ENCODE results near the gene TUBB6. TPM values are rescaled to one million over a fixed set of nuclear protein-coding genes. Genes with fewer than 3 reads are reported as not detected.
A peak's percentile ranks its signal among the peaks of the same experiment; 100 is the strongest.

The TUBB6 gene
- 188 TPM for total RNA-seq

DNA sequence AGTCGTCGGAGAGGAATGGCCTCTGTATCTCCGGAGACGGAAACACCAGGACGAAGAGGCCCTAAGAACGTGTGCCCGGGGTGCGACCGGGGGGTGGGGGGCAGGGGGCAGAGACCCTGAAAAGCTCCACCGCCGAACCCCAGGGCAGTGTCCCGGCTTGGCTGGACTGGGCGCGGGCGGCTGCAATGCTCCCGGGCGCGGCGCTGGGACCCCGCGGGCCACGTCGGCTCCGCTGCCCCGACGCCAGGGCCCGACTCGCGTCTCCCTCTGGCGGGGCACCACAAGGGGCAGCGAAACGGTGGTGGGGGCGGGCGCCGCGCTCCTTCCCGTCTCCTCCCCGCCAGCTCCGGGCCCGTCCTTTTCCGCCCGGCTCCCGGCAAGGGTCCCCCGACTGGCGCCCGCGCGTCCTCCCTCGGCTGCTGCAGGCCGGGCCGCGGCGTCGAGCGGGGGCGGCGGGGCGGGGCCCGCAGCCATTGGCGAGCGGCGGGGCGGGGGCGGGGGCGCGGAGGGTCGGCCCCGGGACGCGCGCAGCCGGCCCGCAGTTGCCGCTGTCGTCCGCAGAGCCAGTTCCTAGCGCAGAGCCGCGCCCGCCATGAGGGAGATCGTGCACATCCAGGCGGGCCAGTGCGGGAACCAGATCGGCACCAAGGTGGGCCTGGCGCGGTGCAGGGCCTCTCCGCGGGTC, at the start of gene TUBB6:
TUBB6 (plus strand) TSS at position 541 of the 685 bp plus-strand sequence; CDS start at position 593, 52 bp downstream.
- DNase-seq, result peak; percentile 38

GRCh38 chr18:12258719-12259705, 49.0 kb upstream of the TUBB6 start:
- DNase-seq, result no peak

GRCh38 chr18:12262748-12263147, 45.3 kb upstream of the TUBB6 start:
- DNase-seq, result no peak

GRCh38 chr18:12264864-12265263, 43.2 kb upstream of the TUBB6 start:
- no peak for DNase-seq

- DNase-seq, result peak; percentile 68
Measured at GRCh38 chr18:12271376-12272235, 36.4 kb upstream of the TUBB6 start.

DNA sequence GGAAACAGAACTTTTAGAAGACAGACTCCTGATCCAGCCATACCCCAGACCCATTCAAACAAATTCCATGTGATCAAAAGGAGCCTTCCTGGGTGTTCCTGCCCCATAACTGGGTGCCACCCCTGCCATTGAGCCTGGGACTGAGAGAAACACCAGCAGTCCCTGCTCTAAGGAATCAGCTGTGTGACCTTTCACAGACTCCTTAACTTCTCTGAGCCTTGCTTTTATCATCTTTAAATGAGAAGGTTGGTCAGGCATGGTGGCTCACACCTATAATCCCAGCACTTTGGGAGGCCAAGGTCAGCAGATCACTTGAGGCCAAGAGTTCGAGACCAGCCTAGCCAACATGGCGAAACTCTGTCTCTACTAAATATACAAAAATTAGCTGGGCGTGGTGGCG, 33.2 kb upstream of the TUBB6 start:
- DNase-seq, result no peak

DNA sequence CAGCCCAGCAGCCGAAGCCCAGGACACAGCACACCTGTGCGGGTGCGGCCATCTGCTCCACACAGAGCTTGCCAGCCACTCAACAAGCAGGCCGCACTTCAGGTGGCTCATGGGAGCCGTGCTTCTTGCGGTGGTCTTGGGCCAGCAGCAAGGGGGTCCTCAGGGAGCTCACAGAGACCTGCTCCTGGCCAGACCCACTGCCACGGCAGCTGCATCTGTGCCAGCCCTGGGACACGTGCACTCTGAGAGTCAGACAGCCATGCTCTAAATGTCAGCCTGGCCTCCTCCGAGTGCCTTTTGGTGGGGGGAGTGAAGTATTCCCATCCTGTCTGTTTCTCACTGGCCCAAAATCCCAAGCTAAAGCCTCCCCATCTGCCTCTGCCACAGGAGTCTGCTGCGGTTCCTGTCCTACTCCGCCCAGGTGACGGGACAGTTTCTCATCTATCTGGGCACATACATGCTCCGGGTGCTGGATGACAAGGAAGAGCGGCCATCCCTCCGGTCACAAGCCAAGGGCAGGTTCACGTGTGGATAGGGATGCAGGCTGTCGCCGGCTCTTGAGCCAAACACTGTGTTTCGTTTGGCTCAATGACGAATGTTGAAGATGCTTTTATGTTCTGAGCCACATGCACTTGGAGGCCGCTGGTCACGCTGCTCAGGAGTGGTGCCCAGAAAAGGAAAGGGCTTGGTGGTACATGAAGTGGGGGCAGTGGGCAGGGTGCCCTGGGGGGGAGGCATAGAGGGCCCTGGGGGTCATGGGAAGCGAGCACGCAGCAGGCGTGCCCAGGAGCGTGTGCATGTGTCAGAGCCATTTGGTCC, 31.1 kb upstream of the TUBB6 start:
- no peak for DNase-seq

GRCh38 chr18:12278215-12278671, 29.8 kb upstream of the TUBB6 start:
- no peak for DNase-seq

- DNase-seq, result peak; percentile 61
Measured at GRCh38 chr18:12278741-12279682, 29.0 kb upstream of the TUBB6 start.

DNA sequence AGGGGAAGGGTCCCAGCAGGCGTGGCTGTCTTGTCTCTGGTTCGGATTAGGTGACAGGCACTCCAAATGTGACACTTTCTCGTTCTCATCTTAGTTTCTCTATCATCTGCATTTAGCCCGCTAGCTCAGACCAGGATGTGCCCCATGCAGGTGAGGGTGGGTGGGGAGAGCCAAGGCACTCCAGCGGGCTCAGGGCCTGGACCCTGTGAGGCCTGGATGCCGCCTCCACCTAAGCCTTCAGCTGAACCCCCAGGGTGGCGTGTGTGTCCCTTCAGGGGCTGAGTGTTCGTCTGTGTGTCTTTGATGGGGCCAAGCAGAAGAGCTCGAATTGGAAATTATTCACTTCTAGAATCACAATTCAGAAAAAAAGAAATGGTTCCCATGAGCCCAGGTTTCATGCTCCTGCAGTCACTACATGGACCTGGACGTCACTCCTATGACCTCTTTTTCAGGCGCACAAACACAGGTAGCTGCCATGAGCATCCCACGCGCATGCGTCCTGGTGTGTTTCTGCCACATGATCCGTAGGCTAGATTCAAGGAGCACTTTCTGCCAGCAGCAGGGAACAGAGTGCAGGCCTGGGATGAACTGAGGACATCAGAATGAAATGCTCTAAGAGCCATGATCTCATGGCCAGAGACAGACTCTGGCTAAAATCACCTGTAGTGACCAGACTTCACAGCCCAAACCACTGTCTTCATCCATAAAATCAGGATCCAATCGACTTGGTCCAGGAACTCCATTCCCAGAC, 28.1 kb upstream of the TUBB6 start:
- no peak for DNase-seq

DNA sequence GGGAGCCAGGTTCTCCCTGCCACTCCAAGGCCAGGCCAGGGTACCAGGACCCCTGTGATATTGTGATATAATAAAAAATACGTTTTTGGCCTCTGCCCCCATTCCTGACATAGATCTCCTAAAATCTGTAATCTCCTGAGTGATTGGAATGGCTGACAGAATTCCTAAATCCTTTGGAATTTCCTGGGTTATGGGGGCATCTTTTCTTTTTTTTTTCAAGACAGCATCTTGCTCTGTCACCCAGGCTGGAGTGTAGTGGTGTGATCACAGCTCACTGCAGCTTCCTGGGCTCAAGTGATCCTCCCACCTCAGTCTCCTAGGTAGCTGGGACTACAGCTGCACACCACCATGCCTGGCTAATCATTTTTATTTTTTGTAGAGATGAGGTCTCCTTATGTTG, 26.2 kb upstream of the TUBB6 start:
- DNase-seq, result no peak

DNA sequence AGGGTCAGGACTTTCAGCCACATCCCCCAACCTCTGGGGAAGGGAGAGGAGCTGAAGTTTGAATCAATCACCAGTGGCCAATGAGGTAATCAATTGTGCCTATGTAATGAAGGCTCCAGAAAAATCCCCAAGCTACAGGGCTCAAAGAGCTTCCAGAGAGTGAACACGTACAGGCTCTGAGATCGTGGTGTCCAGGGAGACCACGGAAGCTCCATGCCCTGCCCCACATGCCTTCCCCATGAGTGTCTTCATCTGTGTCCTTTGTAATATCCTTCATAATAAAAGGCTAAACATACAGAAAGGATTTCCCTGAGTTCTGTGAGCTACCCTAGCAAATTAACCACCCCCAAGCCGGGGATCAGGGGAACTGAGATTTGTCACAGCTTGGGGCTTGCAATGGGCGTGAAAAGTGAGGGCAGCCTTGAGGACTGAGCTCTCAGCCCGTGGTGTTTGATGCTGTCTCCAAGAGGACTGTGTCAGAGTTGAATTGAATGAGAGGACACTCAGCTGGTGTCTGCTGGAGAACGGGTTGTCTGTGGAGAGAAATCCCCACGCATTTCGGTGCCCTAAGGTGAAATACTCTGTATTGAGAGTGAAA, 25.5 kb upstream of the TUBB6 start:
- DNase-seq, result no peak

GRCh38 chr18:12283256-12283655, 24.8 kb upstream of the TUBB6 start:
- no peak for DNase-seq

GRCh38 chr18:12283666-12284065, 24.4 kb upstream of the TUBB6 start:
- DNase-seq, result no peak

DNA sequence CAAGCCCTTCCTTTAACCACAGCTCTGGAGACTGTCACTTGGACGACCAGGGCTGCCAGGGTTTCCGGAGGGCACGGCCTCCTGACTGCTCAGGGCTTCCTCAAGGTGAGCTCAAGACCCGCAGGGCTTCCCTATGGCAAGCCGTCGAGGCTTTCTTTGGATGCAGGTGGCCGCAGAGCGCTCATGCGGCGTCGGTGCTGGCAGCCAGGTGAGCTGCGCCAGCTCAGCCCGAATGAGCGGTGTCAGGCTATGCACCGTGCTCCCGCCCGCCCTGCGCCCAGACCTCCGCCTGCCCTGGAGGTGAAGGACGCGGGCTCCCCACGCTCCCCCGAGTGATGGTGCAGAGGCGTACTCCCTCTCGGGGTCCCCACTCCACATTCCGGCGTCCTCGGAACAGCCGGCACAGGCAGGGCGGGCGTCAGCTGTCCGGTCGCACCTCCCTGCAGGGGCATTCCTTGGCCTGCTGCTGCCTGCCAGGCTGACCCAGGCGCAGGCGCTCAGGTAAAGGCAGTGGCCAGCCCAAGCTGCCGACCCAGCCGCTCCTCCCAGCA, 20.8 kb upstream of the TUBB6 start:
- DNase-seq, result no peak

DNA sequence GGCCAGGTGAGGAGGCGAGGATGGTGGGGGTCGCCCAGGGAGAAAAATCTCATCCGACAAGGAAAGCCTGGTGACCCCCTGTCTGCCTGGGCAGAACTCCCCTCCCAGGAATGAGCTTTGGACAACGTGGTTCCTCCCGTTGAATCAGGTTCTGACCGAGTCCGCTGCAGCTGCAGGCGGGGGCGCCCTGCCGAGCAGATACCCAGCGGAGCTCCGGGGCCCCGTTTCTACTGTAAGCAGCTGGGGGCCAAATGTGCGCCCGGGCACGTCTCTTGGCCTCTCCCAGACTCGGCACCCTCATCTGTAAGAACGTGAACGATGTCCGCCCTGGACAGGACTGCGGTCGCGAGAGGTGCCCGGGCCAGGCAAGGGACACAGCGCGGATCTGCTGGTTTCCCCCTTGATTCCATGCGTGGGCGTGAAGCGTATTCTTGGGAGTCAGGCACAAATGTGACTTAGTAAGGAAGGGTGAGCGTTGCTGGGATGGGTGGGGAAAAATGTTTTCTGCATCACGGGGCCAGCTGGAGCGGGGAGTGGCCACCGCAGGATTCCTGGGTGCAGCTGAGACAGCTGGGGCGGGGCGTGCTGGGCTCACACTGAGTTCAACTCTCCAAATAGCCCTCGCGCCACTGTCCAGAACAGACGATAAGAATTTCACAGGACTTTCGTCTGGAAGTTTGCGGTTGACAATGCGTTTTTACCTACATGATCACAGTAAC, 20.2 kb upstream of the TUBB6 start:
- peak; percentile 61 for DNase-seq

DNA sequence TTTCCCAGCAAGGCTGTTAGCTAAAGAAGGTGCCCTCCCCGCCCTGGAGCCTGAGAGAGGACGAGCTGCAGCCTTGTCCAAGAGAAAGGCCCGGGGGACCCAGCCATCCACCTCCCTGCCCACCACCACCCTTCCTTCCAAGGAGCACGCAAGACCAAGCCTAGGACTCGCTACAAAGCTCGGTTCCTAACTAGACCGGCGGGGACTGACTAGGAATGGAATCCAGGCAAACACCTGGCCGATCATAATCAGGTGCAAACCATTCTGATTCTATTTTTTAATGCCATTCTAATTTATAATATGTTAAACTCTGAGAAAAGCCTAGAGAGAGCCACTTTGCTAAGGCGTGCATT, 19.7 kb upstream of the TUBB6 start:
- DNase-seq, result no peak

GRCh38 chr18:12290086-12290485, 18.0 kb upstream of the TUBB6 start:
- DNase-seq, result no peak

Data from skin of body (tissue), 2 donors.